ENCODE results near the gene HARS2.

HARS2 gene

GRCh38 chr5:140672455-140673186, 18.6 kb upstream of the HARS2 start:
- Histone ChIP-seq H3K4me3 (ENCODE audit: low read depth in 1 of 2, low read length in 2 of 2) (peak overlapping the region in 1 of 2 donors; percentile 13), H3K27ac (ENCODE audit: low read depth, low read length) (no peak overlapping the region), H3K9ac (ENCODE audit: low read length) (no peak overlapping the region), H3K9me3 (ENCODE audit: low read length) (no peaks in the 10 kb centered on the region), H3K36me3 (ENCODE audit: insufficient read depth, low read length) (peaks cover 61% of the 10 kb centered on the region), H3K27me3 (ENCODE audit: control insufficient read depth in 1 of 2, insufficient read depth in 2 of 2, low read length in 2 of 2) (no peaks in the 10 kb centered on the region), H3K4me1 (ENCODE audit: insufficient read depth, low read length) (no peaks in the 10 kb centered on the region)

- Histone ChIP-seq H3K9ac (ENCODE audit: low read length) (no peak within 1 kb of the TSS), H3K4me3 (ENCODE audit: low read depth in 1 of 2, low read length in 2 of 2) (peak within 1 kb of the TSS in 1 of 2 donors; percentile 13), H3K27ac (ENCODE audit: low read depth, low read length) (no peak within 1 kb of the TSS), H3K9me3 (ENCODE audit: low read length) (no peaks in the 10 kb centered on the region), H3K36me3 (ENCODE audit: insufficient read depth, low read length) (peaks cover 59% of the 10 kb centered on the region), H3K4me1 (ENCODE audit: insufficient read depth, low read length) (no peaks in the 10 kb centered on the region), H3K27me3 (ENCODE audit: control insufficient read depth in 1 of 2, insufficient read depth in 2 of 2, low read length in 2 of 2) (no peaks in the 10 kb centered on the region)
Measured at GRCh38 chr5:140673187-140673976, 17.9 kb upstream of the HARS2 start, which contains the start of gene DND1. Gene DND1, minus strand, starts transcription at chr5:140673576. Its CDS starts 34 bp downstream, at chr5:140673542.

- H3K27me3 ChIP-seq (ENCODE audit: control insufficient read depth in 1 of 2, insufficient read depth in 2 of 2, low read length in 2 of 2), result no peaks in the 10 kb centered on the region
- peaks cover 55% of the 10 kb centered on the region for H3K36me3 ChIP-seq (ENCODE audit: insufficient read depth, low read length)
- H3K9me3 ChIP-seq (ENCODE audit: low read length), result no peaks in the 10 kb centered on the region
- no peak overlapping the region for H3K9ac ChIP-seq (ENCODE audit: low read length)
- no peaks in the 10 kb centered on the region for H3K4me1 ChIP-seq (ENCODE audit: insufficient read depth, low read length)
- H3K4me3 ChIP-seq (ENCODE audit: low read depth in 1 of 2, low read length in 2 of 2), result no peak overlapping the region
- H3K27ac ChIP-seq (ENCODE audit: low read depth, low read length), result no peak overlapping the region
Measured at GRCh38 chr5:140674211-140674610, 17.0 kb upstream of the HARS2 start.

GRCh38 chr5:140674629-140675028, 16.6 kb upstream of the HARS2 start:
- H3K4me3 ChIP-seq (ENCODE audit: low read depth in 1 of 2, low read length in 2 of 2), result no peak overlapping the region
- no peaks in the 10 kb centered on the region for H3K9me3 ChIP-seq (ENCODE audit: low read length)
- no peak overlapping the region for H3K27ac ChIP-seq (ENCODE audit: low read depth, low read length)
- H3K9ac ChIP-seq (ENCODE audit: low read length), result no peak overlapping the region
- H3K36me3 ChIP-seq (ENCODE audit: insufficient read depth, low read length), result peaks cover 55% of the 10 kb centered on the region
- H3K4me1 ChIP-seq (ENCODE audit: insufficient read depth, low read length), result no peaks in the 10 kb centered on the region
- H3K27me3 ChIP-seq (ENCODE audit: control insufficient read depth in 1 of 2, insufficient read depth in 2 of 2, low read length in 2 of 2), result no peaks in the 10 kb centered on the region

- no peak overlapping the region for H3K9ac ChIP-seq (ENCODE audit: low read length)
- no peaks in the 10 kb centered on the region for H3K9me3 ChIP-seq (ENCODE audit: low read length)
- no peaks in the 10 kb centered on the region for H3K4me1 ChIP-seq (ENCODE audit: insufficient read depth, low read length)
- peaks cover 61% of the 10 kb centered on the region for H3K36me3 ChIP-seq (ENCODE audit: insufficient read depth, low read length)
- no peaks in the 10 kb centered on the region for H3K27me3 ChIP-seq (ENCODE audit: control insufficient read depth in 1 of 2, insufficient read depth in 2 of 2, low read length in 2 of 2)
- no peak overlapping the region for H3K4me3 ChIP-seq (ENCODE audit: low read depth in 1 of 2, low read length in 2 of 2)
- no peak overlapping the region for H3K27ac ChIP-seq (ENCODE audit: low read depth, low read length)
Measured at GRCh38 chr5:140677947-140678346, 13.3 kb upstream of the HARS2 start.

GRCh38 chr5:140678993-140679392, 12.3 kb upstream of the HARS2 start:
- H3K9ac ChIP-seq (ENCODE audit: low read length), result no peak overlapping the region
- H3K9me3 ChIP-seq (ENCODE audit: low read length), result no peaks in the 10 kb centered on the region
- peaks cover 61% of the 10 kb centered on the region for H3K36me3 ChIP-seq (ENCODE audit: insufficient read depth, low read length)
- no peaks in the 10 kb centered on the region for H3K4me1 ChIP-seq (ENCODE audit: insufficient read depth, low read length)
- no peak overlapping the region for H3K4me3 ChIP-seq (ENCODE audit: low read depth in 1 of 2, low read length in 2 of 2)
- H3K27me3 ChIP-seq (ENCODE audit: control insufficient read depth in 1 of 2, insufficient read depth in 2 of 2, low read length in 2 of 2), result no peaks in the 10 kb centered on the region
- no peak overlapping the region for H3K27ac ChIP-seq (ENCODE audit: low read depth, low read length)

GRCh38 chr5:140690376-140690932, 801 bp upstream of the HARS2 start:
- H3K36me3 ChIP-seq (ENCODE audit: insufficient read depth, low read length), result peaks cover 38% of the 10 kb centered on the region
- peaks cover 25% of the 10 kb centered on the region for H3K4me1 ChIP-seq (ENCODE audit: insufficient read depth, low read length)
- H3K9me3 ChIP-seq (ENCODE audit: low read length), result no peaks in the 10 kb centered on the region
- H3K9ac ChIP-seq (ENCODE audit: low read length), result peak overlapping the region; percentile 86
- peak overlapping the region; percentile 90 for H3K27ac ChIP-seq (ENCODE audit: low read depth, low read length)
- peak overlapping the region; percentile 84 to 91 for H3K4me3 ChIP-seq (ENCODE audit: low read depth in 1 of 2, low read length in 2 of 2)
- no peaks in the 10 kb centered on the region for H3K27me3 ChIP-seq (ENCODE audit: control insufficient read depth in 1 of 2, insufficient read depth in 2 of 2, low read length in 2 of 2)

- no peaks in the 10 kb centered on the region for H3K27me3 ChIP-seq (ENCODE audit: control insufficient read depth in 1 of 2, insufficient read depth in 2 of 2, low read length in 2 of 2)
- H3K9ac ChIP-seq (ENCODE audit: low read length), result no peak overlapping the region
- H3K36me3 ChIP-seq (ENCODE audit: insufficient read depth, low read length), result peaks cover 60% of the 10 kb centered on the region
- no peak overlapping the region for H3K4me3 ChIP-seq (ENCODE audit: low read depth in 1 of 2, low read length in 2 of 2)
- peaks cover 25% of the 10 kb centered on the region for H3K4me1 ChIP-seq (ENCODE audit: insufficient read depth, low read length)
- no peak overlapping the region for H3K27ac ChIP-seq (ENCODE audit: low read depth, low read length)
- no peaks in the 10 kb centered on the region for H3K9me3 ChIP-seq (ENCODE audit: low read length)
Measured at GRCh38 chr5:140694276-140694675, 3.0 kb downstream of the HARS2 start.

- Histone ChIP-seq H3K36me3 (ENCODE audit: insufficient read depth, low read length) (peaks cover 69% of the 10 kb centered on the region), H3K4me1 (ENCODE audit: insufficient read depth, low read length) (peaks cover 19% of the 10 kb centered on the region), H3K27me3 (ENCODE audit: control insufficient read depth in 1 of 2, insufficient read depth in 2 of 2, low read length in 2 of 2) (no peaks in the 10 kb centered on the region), H3K4me3 (ENCODE audit: low read depth in 1 of 2, low read length in 2 of 2) (no peak overlapping the region), H3K9me3 (ENCODE audit: low read length) (no peaks in the 10 kb centered on the region), H3K9ac (ENCODE audit: low read length) (no peak overlapping the region), H3K27ac (ENCODE audit: low read depth, low read length) (no peak overlapping the region)
Measured at GRCh38 chr5:140696891-140697492, 5.7 kb downstream of the HARS2 start.

GRCh38 chr5:140700177-140701144, 9.2 kb downstream of the HARS2 start, which contains the start of gene ZMAT2:
Gene ZMAT2, plus strand, starts transcription at chr5:140700447. Its CDS starts 14 bp downstream, at chr5:140700461.
- H3K4me1 ChIP-seq (ENCODE audit: insufficient read depth, low read length), result peaks cover 9% of the 10 kb centered on the region
- H3K9me3 ChIP-seq (ENCODE audit: low read length), result no peaks in the 10 kb centered on the region
- peaks cover 76% of the 10 kb centered on the region for H3K36me3 ChIP-seq (ENCODE audit: insufficient read depth, low read length)
- H3K9ac ChIP-seq (ENCODE audit: low read length), result peak within 1 kb of the TSS; percentile 74
- H3K27ac ChIP-seq (ENCODE audit: low read depth, low read length), result peak within 1 kb of the TSS; percentile 67
- H3K27me3 ChIP-seq (ENCODE audit: control insufficient read depth in 1 of 2, insufficient read depth in 2 of 2, low read length in 2 of 2), result no peaks in the 10 kb centered on the region
- peak within 1 kb of the TSS; percentile 50 to 85 for H3K4me3 ChIP-seq (ENCODE audit: low read depth in 1 of 2, low read length in 2 of 2)

All from muscle layer of colon (tissue), 2 donors.